A549 (cell line): ENCODE data around the gene CRTC2.

Experiments
- BHLHE40 ChIP-seq: IDR thresholded peaks from 2 replicates; pipeline ENCODE4 v1.6.1; 2012; ENCODE audit warnings: low read depth, low read length, inconsistent platforms
- CTCF ChIP-seq: fragments of >200 bp; sonication (Bioruptor Twin); formaldehyde crosslinking; IDR thresholded peaks from 3 replicates; pipeline ENCODE4 v1.5.1; 2016
- EP300 ChIP-seq, 2 experiments: fragments of >200 bp; sonication (Bioruptor Twin); formaldehyde crosslinking; IDR thresholded peaks; 2 replicates in 1 of 2; 3 replicates in 1 of 2; pipeline ENCODE4 v1.6.1; 2016 to 2017
- HOXA7 ChIP-seq: fragments of 250-450 bp; sonication (Bioruptor Pico); IDR thresholded peaks from 2 replicates; pipeline ENCODE4 v1.5.0; 2020; ENCODE audit warnings: mild to moderate bottlenecking, moderate library complexity
- MAFK ChIP-seq: fragments of 450-650 bp; IDR thresholded peaks from 2 replicates; pipeline ENCODE4 v1.6.1; 2014; ENCODE audit not compliant: partially characterized antibody
- MAZ ChIP-seq: fragments of 150-350 bp; IDR thresholded peaks from 2 replicates; pipeline ENCODE4 v1.6.1; 2014; ENCODE audit warnings: antibody characterized with exemption, low read depth, low read length, borderline replicate concordance
- PHF8 ChIP-seq: fragments of 200-600 bp; sonication (generic); IDR thresholded peaks from 2 replicates; pipeline ENCODE4 v1.6.1; 2016; ENCODE audit warnings: low read depth, mild to moderate bottlenecking, antibody characterized with exemption, moderate library complexity, borderline replicate concordance
- RCOR1 ChIP-seq: fragments of 150-350 bp; IDR thresholded peaks from 2 replicates; pipeline ENCODE4 v1.6.1; 2014; ENCODE audit warnings: antibody characterized with exemption, low read length, low read depth
- ZSCAN20 ChIP-seq: fragments of 250-450 bp; sonication (Bioruptor Pico); IDR thresholded peaks from 2 replicates; pipeline ENCODE4 v1.8.0; 2022; ENCODE audit warnings: mild to moderate bottlenecking, moderate library complexity
- TF ChIP-seq, protein P1 (sequence below): fragments of 150-350 bp; IDR thresholded peaks from 2 replicates; pipeline ENCODE4 v1.6.1; 2014; ENCODE audit warnings: low read depth, mild to moderate bottlenecking, low read length

DNA sequence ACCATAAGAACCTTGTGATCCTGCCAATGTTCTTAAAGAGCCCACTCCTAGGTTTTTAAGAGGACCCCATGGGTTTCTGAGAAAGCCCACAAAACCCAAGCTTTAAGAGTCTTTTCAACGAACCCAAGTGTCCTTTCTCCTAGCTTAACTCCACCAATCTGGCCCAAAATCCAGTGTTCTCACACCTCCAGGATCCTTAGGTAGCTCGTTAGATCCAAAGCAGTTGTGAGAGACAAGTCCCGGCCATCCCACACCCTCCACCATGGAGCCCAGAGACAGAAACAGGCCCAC is 13.6 kb downstream of the CRTC2 start:
- TF ChIP-seq ZSCAN20 (CRISPR knock-in tag) (no peak), CTCF (no peak), MAZ (no peak), EP300 (IDR thresholded peaks at IDR 0.05) (no peak), PHF8 (no peak), HOXA7 (CRISPR knock-in tag) (no peak), RCOR1 (no peak), MAFK (no peak), BHLHE40 (no peak)
- TF ChIP-seq, protein P1, sequence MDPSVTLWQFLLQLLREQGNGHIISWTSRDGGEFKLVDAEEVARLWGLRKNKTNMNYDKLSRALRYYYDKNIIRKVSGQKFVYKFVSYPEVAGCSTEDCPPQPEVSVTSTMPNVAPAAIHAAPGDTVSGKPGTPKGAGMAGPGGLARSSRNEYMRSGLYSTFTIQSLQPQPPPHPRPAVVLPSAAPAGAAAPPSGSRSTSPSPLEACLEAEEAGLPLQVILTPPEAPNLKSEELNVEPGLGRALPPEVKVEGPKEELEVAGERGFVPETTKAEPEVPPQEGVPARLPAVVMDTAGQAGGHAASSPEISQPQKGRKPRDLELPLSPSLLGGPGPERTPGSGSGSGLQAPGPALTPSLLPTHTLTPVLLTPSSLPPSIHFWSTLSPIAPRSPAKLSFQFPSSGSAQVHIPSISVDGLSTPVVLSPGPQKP: no peak
